Stimulated activated memory B cell treated with anti-CD40 and anti-IgM and Interleukin-4, amounts not matched to agents 10 μg/mL and 1 μg/mL and 100 μg/mL, for 72 hours (primary cell): Measurements from ENCODE around the gene TXNRD3.
A peak's percentile ranks its signal among the peaks of the same experiment; 100 is the strongest.
"Not testable (repeated sequence)": the region's sequence is repeated elsewhere in the genome, so short reads cannot be mapped to it uniquely, and the experiment has no call there.

ENCODE experiments used
- ATAC-seq: fragments of 150-1000 bp; cut with Tn5 transposase; 2 replicates; pipeline ENCODE4 v1.10.0; 2021
- H3K27ac Mint-ChIP-seq: one replicate; pipeline ENCODE4 v1.8.0; 2022; ENCODE audit warnings: mild to moderate bottlenecking, mixed read lengths
- H3K27me3 Mint-ChIP-seq: one replicate; pipeline ENCODE4 v1.8.0; 2022; ENCODE audit warnings: mixed read lengths
- H3K36me3 Mint-ChIP-seq: one replicate; pipeline ENCODE4 v1.8.0; 2022; ENCODE audit warnings: mixed read lengths
- H3K4me1 Mint-ChIP-seq: one replicate; pipeline ENCODE4 v1.8.0; 2022; ENCODE audit warnings: mixed read lengths
- H3K4me3 Mint-ChIP-seq: one replicate; pipeline ENCODE4 v1.8.0; 2022; ENCODE audit warnings: mild to moderate bottlenecking, moderate library complexity, mixed read lengths
- H3K9me3 Mint-ChIP-seq: one replicate; pipeline ENCODE4 v1.8.0; 2022; ENCODE audit warnings: mixed read lengths

The TXNRD3 gene

GRCh38 chr3:126634803-126635202, 20.1 kb downstream of the TXNRD3 start:
- Mint-ChIP-seq H3K36me3 (no peaks in the 10 kb centered on the region), H3K4me1 (no peaks in the 10 kb centered on the region), H3K9me3 (no peaks in the 10 kb centered on the region), H3K4me3 (no peak overlapping the region), H3K27ac (no peak overlapping the region), H3K27me3 (peaks cover 9% of the 10 kb centered on the region)
- no peak for ATAC-seq

GRCh38 chr3:126630020-126630419, 24.9 kb downstream of the TXNRD3 start:
- no peak for ATAC-seq
- H3K4me1 Mint-ChIP-seq, result no peaks in the 10 kb centered on the region
- no peaks in the 10 kb centered on the region for H3K9me3 Mint-ChIP-seq
- H3K27ac Mint-ChIP-seq, result no peak overlapping the region
- no peak overlapping the region for H3K4me3 Mint-ChIP-seq
- no peaks in the 10 kb centered on the region for H3K36me3 Mint-ChIP-seq
- H3K27me3 Mint-ChIP-seq, result no peaks in the 10 kb centered on the region

GRCh38 chr3:126625735-126626134, 29.2 kb downstream of the TXNRD3 start:
- H3K9me3 Mint-ChIP-seq, H3K27ac Mint-ChIP-seq, H3K4me3 Mint-ChIP-seq, H3K27me3 Mint-ChIP-seq, ATAC-seq, H3K36me3 Mint-ChIP-seq, H3K4me1 Mint-ChIP-seq: not testable (repeated sequence)

- Mint-ChIP-seq H3K4me3 (no peak overlapping the region), H3K9me3 (no peaks in the 10 kb centered on the region), H3K27me3 (no peaks in the 10 kb centered on the region), H3K36me3 (no peaks in the 10 kb centered on the region), H3K27ac (no peak overlapping the region), H3K4me1 (no peaks in the 10 kb centered on the region)
- no peak for ATAC-seq
These were observed 32.2 kb downstream of the TXNRD3 start for GRCh38 chr3:126622694-126623093.

- H3K4me3 Mint-ChIP-seq, result no peak overlapping the region
- no peak for ATAC-seq
These were observed 33.1 kb downstream of the TXNRD3 start for GRCh38 chr3:126621627-126622345.

GRCh38 chr3:126621171-126621570, 33.8 kb downstream of the TXNRD3 start:
- no peak overlapping the region for H3K4me3 Mint-ChIP-seq

More at GRCh38 chr3:126621627-126622345, 33.1 kb downstream of the TXNRD3 start:
- H3K27ac Mint-ChIP-seq, result no peak overlapping the region
- H3K27me3 Mint-ChIP-seq, result no peaks in the 10 kb centered on the region
- H3K4me1 Mint-ChIP-seq, result no peaks in the 10 kb centered on the region
- H3K9me3 Mint-ChIP-seq, result no peaks in the 10 kb centered on the region
- H3K36me3 Mint-ChIP-seq, result no peaks in the 10 kb centered on the region

GRCh38 chr3:126620738-126621137, 34.2 kb downstream of the TXNRD3 start:
- H3K27ac Mint-ChIP-seq, result no peak overlapping the region
- H3K4me1 Mint-ChIP-seq, result no peaks in the 10 kb centered on the region
- H3K36me3 Mint-ChIP-seq, result no peaks in the 10 kb centered on the region
- ATAC-seq, result no peak
- no peak overlapping the region for H3K4me3 Mint-ChIP-seq
- H3K9me3 Mint-ChIP-seq, result no peaks in the 10 kb centered on the region
- H3K27me3 Mint-ChIP-seq, result peaks cover 5% of the 10 kb centered on the region

More at GRCh38 chr3:126621171-126621570, 33.8 kb downstream of the TXNRD3 start:
- Mint-ChIP-seq H3K27me3 (peaks cover under 1% of the 10 kb centered on the region), H3K27ac (no peak overlapping the region), H3K4me1 (no peaks in the 10 kb centered on the region), H3K9me3 (no peaks in the 10 kb centered on the region), H3K36me3 (no peaks in the 10 kb centered on the region)
- no peak for ATAC-seq

GRCh38 chr3:126618760-126619159, 36.2 kb downstream of the TXNRD3 start:
- no peak overlapping the region for H3K27ac Mint-ChIP-seq
- H3K27me3 Mint-ChIP-seq, result peaks cover 8% of the 10 kb centered on the region
- no peaks in the 10 kb centered on the region for H3K36me3 Mint-ChIP-seq
- no peaks in the 10 kb centered on the region for H3K9me3 Mint-ChIP-seq
- no peaks in the 10 kb centered on the region for H3K4me1 Mint-ChIP-seq
- H3K4me3 Mint-ChIP-seq, result no peak overlapping the region
- ATAC-seq, result no peak

- H3K4me3 Mint-ChIP-seq, result no peak overlapping the region
- no peak for ATAC-seq
- H3K36me3 Mint-ChIP-seq, result no peaks in the 10 kb centered on the region
- H3K27ac Mint-ChIP-seq, result no peak overlapping the region
- H3K9me3 Mint-ChIP-seq, result no peaks in the 10 kb centered on the region
- peaks cover 8% of the 10 kb centered on the region for H3K27me3 Mint-ChIP-seq
- H3K4me1 Mint-ChIP-seq, result no peaks in the 10 kb centered on the region
These were observed 36.9 kb downstream of the TXNRD3 start for GRCh38 chr3:126618021-126618420.

GRCh38 chr3:126617571-126617970, 37.4 kb downstream of the TXNRD3 start:
- H3K4me1 Mint-ChIP-seq, result no peaks in the 10 kb centered on the region
- ATAC-seq, result no peak
- H3K27ac Mint-ChIP-seq, result no peak overlapping the region
- H3K9me3 Mint-ChIP-seq, result no peaks in the 10 kb centered on the region
- no peak overlapping the region for H3K4me3 Mint-ChIP-seq
- H3K27me3 Mint-ChIP-seq, result peaks cover 8% of the 10 kb centered on the region
- H3K36me3 Mint-ChIP-seq, result no peaks in the 10 kb centered on the region

GRCh38 chr3:126616931-126617330, 38.0 kb downstream of the TXNRD3 start:
- H3K4me1 Mint-ChIP-seq, result no peaks in the 10 kb centered on the region
- H3K9me3 Mint-ChIP-seq, result no peaks in the 10 kb centered on the region
- no peaks in the 10 kb centered on the region for H3K36me3 Mint-ChIP-seq
- H3K4me3 Mint-ChIP-seq, result no peak overlapping the region
- H3K27me3 Mint-ChIP-seq, result peaks cover 8% of the 10 kb centered on the region
- no peak for ATAC-seq
- no peak overlapping the region for H3K27ac Mint-ChIP-seq

GRCh38 chr3:126613479-126614188, 41.3 kb downstream of the TXNRD3 start:
- Mint-ChIP-seq H3K36me3 (no peaks in the 10 kb centered on the region), H3K4me3 (no peak overlapping the region), H3K9me3 (no peaks in the 10 kb centered on the region), H3K27ac (no peak overlapping the region), H3K4me1 (no peaks in the 10 kb centered on the region), H3K27me3 (peaks cover 8% of the 10 kb centered on the region)
- ATAC-seq, result no peak

GRCh38 chr3:126612479-126613205, 42.3 kb downstream of the TXNRD3 start:
- ATAC-seq, result no peak
- Mint-ChIP-seq H3K36me3 (no peaks in the 10 kb centered on the region), H3K9me3 (no peaks in the 10 kb centered on the region), H3K4me3 (no peak overlapping the region), H3K4me1 (no peaks in the 10 kb centered on the region), H3K27me3 (peaks cover 8% of the 10 kb centered on the region), H3K27ac (no peak overlapping the region)

GRCh38 chr3:126609909-126610308, 45.0 kb downstream of the TXNRD3 start:
- Mint-ChIP-seq H3K36me3 (no peaks in the 10 kb centered on the region), H3K9me3 (no peaks in the 10 kb centered on the region), H3K27me3 (peaks cover 8% of the 10 kb centered on the region), H3K27ac (no peak overlapping the region), H3K4me3 (no peak overlapping the region), H3K4me1 (no peaks in the 10 kb centered on the region)
- ATAC-seq, result peak; percentile 20

GRCh38 chr3:126607214-126607908, 47.6 kb downstream of the TXNRD3 start:
- no peak overlapping the region for H3K27ac Mint-ChIP-seq
- no peaks in the 10 kb centered on the region for H3K9me3 Mint-ChIP-seq
- H3K4me1 Mint-ChIP-seq, result no peaks in the 10 kb centered on the region

More at GRCh38 chr3:126607214-126607908, 47.6 kb downstream of the TXNRD3 start:
- H3K36me3 Mint-ChIP-seq, result no peaks in the 10 kb centered on the region
- ATAC-seq, result no peak
- no peak overlapping the region for H3K4me3 Mint-ChIP-seq
- peaks cover 9% of the 10 kb centered on the region for H3K27me3 Mint-ChIP-seq
